Neural progenitor cell (in vitro differentiated cells): Measurements from ENCODE around the gene PLCB3.

ENCODE experiments used
- CTCF ChIP-seq: fragments of 200-600 bp; sonication (generic); IDR thresholded peaks from 2 replicates; pipeline ENCODE4 v1.5.1; 2017; ENCODE audit warnings: antibody characterized with exemption, mild to moderate bottlenecking
- EZH2 ChIP-seq: fragments of 200-600 bp; sonication (generic); IDR thresholded peaks from 2 replicates; pipeline ENCODE4 v1.6.1; 2017; ENCODE audit warnings: antibody characterized with exemption, mild to moderate bottlenecking, moderate library complexity
- EZH2phosphoT487 ChIP-seq: fragments of 200-600 bp; sonication (generic); IDR thresholded peaks from 2 replicates; pipeline ENCODE4 v1.6.1; 2017; ENCODE audit warnings: antibody characterized with exemption

GRCh38 chr11:64297699-64298358 lies 46.5 kb downstream of the PLCB3 start:
- TF ChIP-seq CTCF = no peak
- no peak for TF ChIP-seq EZH2phosphoT487
- no peak for TF ChIP-seq EZH2
